NCI-H82 (cell line): ENCODE measurements around the gene IFT27.
A peak's percentile ranks its signal among the peaks of the same experiment; 100 is the strongest.
"Not testable (repeated sequence)": the region's sequence is repeated elsewhere in the genome, so short reads cannot be mapped to it uniquely, and the experiment has no call there.

Source experiments
- DNase-seq: peaks from one replicate; lab custom pipeline; 2025; lab: John Stamatoyannopoulos, UW

The IFT27 gene

GRCh38 chr22:36743591-36744412, 32.1 kb downstream of the IFT27 start:
- no peak for DNase-seq

- DNase-seq = no peak
These were observed 32.9 kb downstream of the IFT27 start for GRCh38 chr22:36743011-36743410.

- DNase-seq = no peak
These were observed 34.0 kb downstream of the IFT27 start for GRCh38 chr22:36741968-36742367.

GRCh38 chr22:36741204-36741793, 34.6 kb downstream of the IFT27 start:
- peak; percentile 78 for DNase-seq

GRCh38 chr22:36740716-36741115, 35.2 kb downstream of the IFT27 start:
- no peak for DNase-seq

- DNase-seq = no peak
These were observed 36.7 kb downstream of the IFT27 start for GRCh38 chr22:36739185-36739584.

GRCh38 chr22:36738416-36739020, 37.4 kb downstream of the IFT27 start:
- no peak for DNase-seq

- DNase-seq = no peak
These were observed 38.1 kb downstream of the IFT27 start for GRCh38 chr22:36737776-36738175.

GRCh38 chr22:36736701-36737320, 39.1 kb downstream of the IFT27 start:
- no peak for DNase-seq

GRCh38 chr22:36734171-36735058, 41.5 kb downstream of the IFT27 start:
- DNase-seq = no peak

GRCh38 chr22:36733271-36733670, 42.6 kb downstream of the IFT27 start:
- DNase-seq = no peak

GRCh38 chr22:36732609-36733008, 43.3 kb downstream of the IFT27 start:
- no peak for DNase-seq

GRCh38 chr22:36731916-36732315, 44.0 kb downstream of the IFT27 start:
- DNase-seq = no peak

- DNase-seq = not testable (repeated sequence)
These were observed 44.6 kb downstream of the IFT27 start for GRCh38 chr22:36731321-36731720.

- DNase-seq = no peak
These were observed 45.6 kb downstream of the IFT27 start for GRCh38 chr22:36730176-36730858.

- no peak for DNase-seq
These were observed 46.6 kb downstream of the IFT27 start for GRCh38 chr22:36729321-36729720.

- no peak for DNase-seq
These were observed 47.4 kb downstream of the IFT27 start for GRCh38 chr22:36728505-36728904.

GRCh38 chr22:36727927-36728488, 47.9 kb downstream of the IFT27 start:
- no peak for DNase-seq

- DNase-seq = no peak
These were observed 48.8 kb downstream of the IFT27 start for GRCh38 chr22:36727110-36727509.

GRCh38 chr22:36726007-36726380, 49.9 kb downstream of the IFT27 start:
- no peak for DNase-seq
